ENCODE data around the gene HNRNPH2.

The HNRNPH2 gene

GRCh38 chrX:101460669-101461068 lies 52.6 kb downstream of the HNRNPH2 start:
- DNase-seq (ENCODE audit: low read depth in 2 of 2) = no peak

GRCh38 chrX:101462892-101463291 lies 54.9 kb downstream of the HNRNPH2 start:
- DNase-seq (ENCODE audit: low read depth in 2 of 2) = no peak

All from stimulated activated CD8-positive, alpha-beta memory T cell treated with anti-CD3 and anti-CD28 coated beads, Interleukin-15, amount 100 ng/mL, for 48 hours (primary cell).